ENCODE measurements around the gene DCHS2.

DCHS2 gene, protein sequence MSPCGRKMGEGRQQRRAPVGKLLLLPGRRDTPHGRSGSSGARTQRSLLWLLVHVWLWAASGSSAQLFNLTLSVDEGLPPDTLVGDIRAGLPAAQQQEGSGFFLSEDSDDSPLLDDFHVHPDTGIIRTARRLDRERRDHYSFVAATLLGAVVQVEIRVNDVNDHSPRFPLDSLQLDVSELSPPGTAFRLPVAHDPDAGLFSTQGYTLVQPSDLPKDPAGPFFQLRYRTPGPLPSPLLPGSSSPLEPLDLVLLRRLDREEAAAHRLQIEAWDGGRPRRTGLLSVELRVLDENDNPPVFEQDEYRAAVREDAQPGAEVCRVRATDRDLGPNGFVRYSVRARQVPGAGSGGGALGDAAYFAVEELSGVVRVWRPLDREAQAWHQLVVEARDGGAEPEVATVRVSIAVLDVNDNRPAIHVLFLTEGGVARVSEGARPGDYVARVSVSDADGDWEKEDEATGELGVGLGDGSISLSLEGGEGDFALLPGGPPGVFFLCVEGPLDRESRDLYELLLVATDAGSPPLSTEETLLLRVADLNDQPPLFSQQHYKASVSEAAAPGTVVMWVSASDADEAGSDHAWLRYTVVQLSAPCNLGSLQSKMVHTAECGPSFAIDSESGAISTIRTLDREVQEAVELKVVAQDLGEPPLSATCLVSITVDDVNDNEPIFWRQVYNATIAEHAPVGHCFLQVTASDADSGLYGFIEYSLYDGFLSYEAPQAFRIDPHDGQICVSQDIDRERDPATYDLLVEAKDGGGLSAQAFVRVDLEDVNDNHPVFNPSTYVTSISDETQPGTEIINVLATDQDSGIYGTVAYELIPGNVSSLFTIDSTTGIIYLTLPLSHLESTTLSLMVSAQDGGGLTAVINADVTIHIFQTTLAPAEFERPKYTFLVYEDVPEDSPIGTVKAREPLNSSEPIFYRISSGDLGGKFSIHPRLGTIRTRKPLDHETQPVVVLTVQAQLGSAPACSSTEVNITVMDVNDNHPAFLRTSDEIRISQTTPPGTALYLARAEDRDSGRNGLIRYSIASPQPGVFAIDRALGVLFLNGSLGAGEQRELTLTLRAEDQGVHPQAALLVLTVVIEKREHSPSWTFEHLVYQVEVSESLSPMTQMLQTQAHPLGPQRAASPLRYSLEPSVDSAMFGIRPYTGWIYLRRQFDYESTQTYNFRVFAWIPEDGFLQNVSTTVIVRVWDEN (N-terminal part only)

GRCh38 chr4:154491341-154492271 lies at the start of gene DCHS2:
Gene DCHS2, minus strand, starts transcription at chr4:154491799. Its CDS starts 444 bp downstream, at chr4:154491355.
- DNase-seq (ENCODE audit: low read depth, low spot score) = no peak

GRCh38 chr4:154534296-154534695 lies 42.7 kb upstream of the DCHS2 start:
- DNase-seq (ENCODE audit: low read depth, low spot score) = no peak

GRCh38 chr4:154529728-154530519 lies 38.3 kb upstream of the DCHS2 start:
- no peak for DNase-seq (ENCODE audit: low read depth, low spot score)

DNA sequence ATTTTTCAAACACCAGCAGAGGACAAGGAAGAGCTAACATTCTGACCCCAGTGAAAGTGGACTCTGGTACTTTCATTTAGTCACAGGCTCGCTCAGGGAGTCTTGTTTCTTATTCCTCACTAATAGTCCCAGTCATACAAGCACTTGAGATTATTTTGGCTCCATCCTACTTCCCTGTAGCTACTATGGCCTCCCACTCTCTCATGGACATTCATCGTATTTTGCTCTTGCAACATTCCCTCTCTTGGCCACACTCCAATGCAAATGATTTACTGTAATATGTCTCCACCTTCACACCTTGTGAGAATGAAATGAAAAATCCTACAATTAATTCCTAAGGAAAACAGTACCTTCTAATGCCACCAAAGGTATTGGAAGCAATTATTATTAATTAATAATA lies 37.3 kb upstream of the DCHS2 start:
- DNase-seq (ENCODE audit: low read depth, low spot score) = no peak

DNA sequence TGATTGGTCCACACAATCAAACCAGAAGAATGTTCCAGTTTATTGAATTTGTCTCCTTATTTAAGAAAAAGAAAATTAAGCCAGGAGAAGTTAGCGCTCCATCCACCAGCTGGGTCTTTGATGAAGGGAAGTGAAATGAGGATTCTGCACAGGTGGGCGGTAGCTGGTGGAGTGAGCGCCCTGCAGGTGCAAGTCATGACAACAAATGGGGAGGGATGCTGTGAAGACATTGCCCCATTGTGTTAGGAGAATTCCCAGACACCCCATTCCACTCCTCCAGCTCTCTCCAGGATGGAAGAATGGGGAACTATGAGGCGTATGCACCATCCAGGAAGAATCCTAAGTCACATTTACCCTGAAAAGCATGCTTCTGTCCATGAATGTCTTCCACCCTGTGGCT lies 35.7 kb upstream of the DCHS2 start:
- DNase-seq (ENCODE audit: low read depth, low spot score) = no peak

- no peak for DNase-seq (ENCODE audit: low read depth, low spot score)
These were observed 34.6 kb upstream of the DCHS2 start for GRCh38 chr4:154526151-154526550.

- no peak for DNase-seq (ENCODE audit: low read depth, low spot score)
These were observed 30.0 kb upstream of the DCHS2 start for GRCh38 chr4:154521607-154522006.

DNA sequence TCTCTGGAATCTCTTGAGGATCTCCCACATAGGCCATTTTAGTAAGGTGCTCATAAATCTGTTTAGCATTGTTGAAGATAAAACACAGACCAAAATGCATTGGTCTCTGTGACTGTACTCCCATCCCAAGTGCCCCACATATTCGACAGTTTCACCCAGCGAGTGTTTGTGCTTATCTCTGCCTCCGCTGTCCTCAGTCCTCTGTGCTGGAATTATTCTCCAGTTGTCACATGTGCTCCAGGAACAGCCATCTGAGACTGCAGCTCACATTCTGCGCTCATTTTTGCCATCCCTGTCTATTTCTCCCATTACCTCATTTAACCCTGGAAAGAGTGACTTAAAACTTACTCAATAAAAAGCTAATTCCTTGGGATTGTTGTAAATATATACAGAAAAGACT lies 27.6 kb upstream of the DCHS2 start:
- no peak for DNase-seq (ENCODE audit: low read depth, low spot score)

- no peak for DNase-seq (ENCODE audit: low read depth, low spot score)
These were observed 26.0 kb upstream of the DCHS2 start for GRCh38 chr4:154517591-154517990.

DNA sequence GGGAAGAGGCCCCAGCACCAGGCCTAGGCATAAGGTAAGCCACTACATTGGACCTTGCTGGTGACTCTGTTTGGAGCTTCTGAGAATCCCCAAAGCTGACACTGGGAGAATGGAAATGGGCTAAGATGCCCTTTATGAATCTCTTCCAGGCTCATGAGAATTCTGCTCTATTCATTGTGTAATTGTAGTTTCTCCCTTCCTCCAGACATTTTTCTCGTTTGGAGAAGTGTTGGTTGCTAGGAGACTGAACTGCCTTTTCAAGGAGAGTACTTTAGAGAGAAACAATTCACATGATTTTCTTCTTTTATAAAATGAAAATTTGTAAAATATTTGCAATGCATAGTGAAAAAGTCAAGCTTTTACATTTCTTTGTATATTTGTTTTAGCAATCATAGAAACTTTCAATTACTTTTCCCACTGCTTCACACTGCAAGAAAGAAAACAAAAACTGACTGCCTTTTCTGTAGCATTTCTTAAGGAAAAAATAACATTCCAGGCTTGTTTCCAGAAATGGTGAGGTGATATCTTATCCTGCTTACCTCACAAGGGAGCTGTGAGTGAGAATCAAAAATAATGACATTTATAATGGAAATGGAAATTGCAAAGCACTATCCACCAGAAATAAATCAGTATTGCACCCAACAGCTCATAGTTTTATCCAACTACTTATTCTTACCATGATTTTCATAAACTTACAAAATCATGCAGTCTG lies 24.9 kb upstream of the DCHS2 start:
- DNase-seq (ENCODE audit: low read depth, low spot score) = no peak

- DNase-seq (ENCODE audit: low read depth, low spot score) = no peak
These were observed 20.4 kb upstream of the DCHS2 start for GRCh38 chr4:154511981-154512380.

DNA sequence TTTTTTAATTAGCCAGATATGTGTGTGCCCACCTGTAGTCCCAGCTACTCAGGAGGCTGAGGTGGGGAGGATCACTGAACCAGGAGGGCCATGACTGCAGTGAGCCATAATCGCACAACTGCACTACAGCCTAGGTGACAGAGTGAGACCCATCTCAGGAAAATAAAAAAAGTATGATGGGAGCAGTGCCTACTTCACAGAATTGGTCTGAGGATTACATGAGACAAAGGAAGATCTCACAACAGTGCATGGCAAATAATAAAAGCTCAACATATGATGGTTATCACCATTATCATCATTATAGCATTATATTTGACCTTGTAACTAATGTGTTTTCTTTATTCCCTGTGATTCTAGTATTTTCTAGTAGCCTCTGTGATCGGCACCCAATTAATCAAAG lies 19.9 kb upstream of the DCHS2 start:
- DNase-seq (ENCODE audit: low read depth, low spot score) = no peak

DNA sequence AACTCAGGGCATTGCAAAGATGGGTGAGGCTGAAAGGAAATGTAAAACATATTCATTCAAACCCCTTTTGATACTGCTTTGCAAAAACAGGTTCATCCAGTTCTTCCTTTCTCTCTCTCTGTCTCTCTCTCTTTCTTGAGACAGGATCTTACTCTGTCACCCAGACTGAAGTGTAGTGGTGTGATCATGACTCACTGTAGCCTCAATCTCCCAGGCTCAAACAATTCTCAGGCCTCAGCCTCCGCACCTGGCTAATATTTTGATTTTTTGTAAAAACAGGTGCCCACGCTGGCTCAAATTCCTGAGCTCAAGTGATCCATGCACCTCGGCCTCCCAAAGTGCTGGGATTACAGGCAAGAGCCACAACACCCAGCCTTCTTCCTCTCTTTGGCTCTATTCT lies 15.6 kb upstream of the DCHS2 start:
- DNase-seq (ENCODE audit: low read depth, low spot score) = no peak

- no peak for DNase-seq (ENCODE audit: low read depth, low spot score)
These were observed 14.7 kb upstream of the DCHS2 start for GRCh38 chr4:154506253-154506652.

DNA sequence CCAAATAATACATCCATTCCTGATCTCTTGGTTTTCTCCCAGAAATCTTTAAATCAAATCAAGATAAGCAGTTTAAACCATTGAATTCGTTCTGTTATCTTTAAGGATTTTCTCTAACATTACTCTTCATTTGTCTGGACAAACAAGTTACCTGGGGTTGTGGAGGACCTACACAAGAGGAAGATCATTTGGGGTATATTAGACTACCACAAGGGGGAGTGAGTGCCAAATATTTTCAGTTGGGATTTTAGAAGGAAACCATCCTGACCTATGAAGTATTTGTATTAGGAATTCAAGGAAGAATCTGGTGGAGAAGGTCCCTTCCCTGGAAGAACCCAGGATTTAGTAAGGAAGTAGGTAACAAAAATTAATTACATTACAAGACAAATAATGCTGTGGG lies 12.0 kb upstream of the DCHS2 start:
- no peak for DNase-seq (ENCODE audit: low read depth, low spot score)

DNA sequence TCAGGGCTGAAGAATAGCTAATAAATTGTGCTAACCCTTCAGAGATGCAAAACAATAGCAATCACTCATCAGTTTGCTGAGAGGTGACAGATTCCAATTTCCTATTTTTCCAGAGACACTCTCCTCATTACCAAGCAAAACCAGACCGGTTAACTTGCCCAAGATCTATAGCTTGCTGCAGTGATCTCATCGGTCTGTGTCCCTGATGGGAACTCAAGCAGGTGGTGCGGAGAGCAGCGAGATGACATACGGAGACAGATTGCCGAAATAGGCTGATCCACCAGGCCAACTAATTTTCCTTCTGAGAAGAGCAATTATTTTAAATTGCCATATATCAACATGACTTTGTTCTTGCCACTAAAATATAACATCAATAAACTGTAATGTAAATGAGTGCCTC lies 10.5 kb upstream of the DCHS2 start:
- DNase-seq (ENCODE audit: low read depth, low spot score) = no peak

DNA sequence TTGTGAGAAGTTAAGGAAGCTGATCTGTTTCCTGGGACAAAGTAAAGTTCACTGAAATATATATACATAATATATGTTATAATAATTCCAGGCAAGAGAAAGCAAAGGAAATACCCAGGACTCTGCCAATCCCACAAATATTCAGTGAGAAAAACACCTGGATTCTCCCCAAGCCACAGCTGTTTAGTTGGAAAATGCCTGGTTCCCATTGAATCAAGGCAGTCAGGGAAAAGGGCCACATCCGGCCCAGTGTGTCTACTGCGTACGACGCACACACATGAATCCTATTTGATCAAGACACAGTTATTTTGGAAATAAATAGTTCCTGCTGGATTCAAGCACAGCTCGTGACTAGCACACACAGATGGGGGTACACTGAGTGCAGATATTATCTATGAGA lies 6.3 kb upstream of the DCHS2 start:
- DNase-seq (ENCODE audit: low read depth, low spot score) = no peak

GRCh38 chr4:154495867-154496266 lies 4.3 kb upstream of the DCHS2 start:
- no peak for DNase-seq (ENCODE audit: low read depth, low spot score)

DNA sequence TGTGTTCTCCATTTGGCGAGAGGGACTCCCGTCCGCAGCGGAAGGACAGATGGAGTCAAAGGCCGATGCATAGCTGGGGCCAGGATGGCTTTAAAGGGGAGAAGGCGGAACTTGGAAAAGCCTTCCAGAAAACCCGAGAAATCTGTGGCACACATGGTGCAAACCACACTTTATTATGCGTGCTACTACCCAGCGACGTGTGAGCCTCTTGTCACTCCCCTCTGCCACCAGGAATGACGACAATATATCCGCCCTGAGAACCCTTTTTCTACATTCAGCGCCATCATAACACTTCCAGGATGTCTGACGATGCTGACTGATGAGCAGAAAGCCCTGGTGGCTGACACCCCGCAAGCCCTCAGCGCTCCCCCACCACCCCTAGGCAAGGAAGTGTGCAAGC lies 689 bp upstream of the DCHS2 start:
- no peak for DNase-seq (ENCODE audit: low read depth, low spot score)
